WTC11 (cell line): Measurements from ENCODE around the gene PRSS38. TPM values are rescaled to one million over a fixed set of nuclear protein-coding genes. Genes with fewer than 3 reads are reported as not detected.

Experiments
- ATAC-seq: fragments of 200-7000 bp; cut with Tn5 transposase; 2 replicates; pipeline ENCODE4 v1.10.0; 2021; ENCODE audit warnings: mild to moderate bottlenecking, moderate library complexity
- CTCF ChIA-PET: fragments of 300-600 bp; sonication (Branson Sonifier 250); formaldehyde crosslinking; loops from one replicate; lab custom pipeline; 2021; ENCODE audit warnings: antibody characterized with exemption; lab: Charles Lee
- POLR2A ChIA-PET: fragments of 350-600 bp; sonication (Branson Sonifier 250); formaldehyde crosslinking; loops from one replicate; lab custom pipeline; 2021; ENCODE audit warnings: antibody characterized with exemption; lab: Charles Lee
- DNase-seq: peaks from one replicate; pipeline ENCODE4 v3.0.0; 2021; ENCODE audit warnings: low spot score
- H3K27ac Mint-ChIP-seq: 2 replicates; pipeline ENCODE4 v1.8.0; 2021; ENCODE audit warnings: mixed read lengths
- H3K27me3 Mint-ChIP-seq: 2 replicates; pipeline ENCODE4 v1.8.0; 2021; ENCODE audit warnings: low read depth, mild to moderate bottlenecking, moderate library complexity, mixed read lengths
- H3K36me3 Mint-ChIP-seq: 2 replicates; pipeline ENCODE4 v1.8.0; 2021; ENCODE audit warnings: mixed read lengths
- H3K4me1 Mint-ChIP-seq: 2 replicates; pipeline ENCODE4 v1.8.0; 2022; ENCODE audit warnings: mixed read lengths
- H3K4me3 Mint-ChIP-seq: 2 replicates; pipeline ENCODE4 v1.8.0; 2021; ENCODE audit warnings: mild to moderate bottlenecking, moderate library complexity, mixed read lengths
- H3K9me3 Mint-ChIP-seq: 2 replicates; pipeline ENCODE4 v1.8.0; 2021; ENCODE audit warnings: mixed read lengths
- AFF4 ChIP-seq: sonication (generic); formaldehyde crosslinking; IDR thresholded peaks from 2 replicates; pipeline ENCODE4 v1.8.1; 2023; ENCODE audit warnings: mild to moderate bottlenecking, missing genetic modification reagents, borderline replicate concordance
- ELF4 ChIP-seq: sonication (generic); formaldehyde crosslinking; IDR thresholded peaks from 2 replicates; pipeline ENCODE4 v1.8.1; 2022; ENCODE audit warnings: low read depth, mild to moderate bottlenecking, moderate library complexity, missing genetic modification reagents
- MLX ChIP-seq: sonication (generic); formaldehyde crosslinking; IDR thresholded peaks from 2 replicates; pipeline ENCODE4 v1.8.1; 2023; ENCODE audit warnings: mild to moderate bottlenecking, missing genetic modification reagents, moderate library complexity
- NFATC4 ChIP-seq: fragments of 250-450 bp; sonication (Bioruptor Pico); IDR thresholded peaks from 2 replicates; pipeline ENCODE4 v1.9.0; 2021; ENCODE audit warnings: mild to moderate bottlenecking
- NR1H2 ChIP-seq: sonication (generic); formaldehyde crosslinking; IDR thresholded peaks from 2 replicates; pipeline ENCODE4 v1.9.0; 2021; ENCODE audit warnings: mild to moderate bottlenecking, moderate library complexity, missing genetic modification reagents
- STAT6 ChIP-seq: sonication (generic); formaldehyde crosslinking; conservative IDR thresholded peaks from 2 replicates; pipeline ENCODE4 v1.8.1; 2023; ENCODE audit warnings: mild to moderate bottlenecking, low read depth, missing genetic modification reagents, moderate library complexity
- ZNF121 ChIP-seq: sonication (generic); formaldehyde crosslinking; IDR thresholded peaks from 2 replicates; pipeline ENCODE4 v1.8.0; 2023; ENCODE audit warnings: missing genetic modification reagents
- ZNF138 ChIP-seq: sonication (generic); formaldehyde crosslinking; conservative IDR thresholded peaks from 2 replicates; pipeline ENCODE4 v1.8.1; 2022; ENCODE audit warnings: mild to moderate bottlenecking, moderate library complexity, missing genetic modification reagents
- ZNF396 ChIP-seq: fragments of 250-450 bp; sonication (Bioruptor Pico); IDR thresholded peaks from 2 replicates; pipeline ENCODE4 v1.8.0; 2021; ENCODE audit warnings: mild to moderate bottlenecking, moderate library complexity, borderline replicate concordance
- ZNF671 ChIP-seq: fragments of 250-450 bp; sonication (Bioruptor Pico); IDR thresholded peaks from 2 replicates; pipeline ENCODE4 v1.8.0; 2021; ENCODE audit warnings: mild to moderate bottlenecking
- total RNA-seq: library from RNA; stranded (reverse); gene quantifications from 3 replicates; pipeline ENCODE4 v1.2.3, GENCODE V29; 2021
- TF ChIP-seq, protein P1 (sequence below): sonication (generic); formaldehyde crosslinking; IDR thresholded peaks from 2 replicates; pipeline ENCODE4 v1.8.0; 2023; ENCODE audit warnings: mild to moderate bottlenecking, missing genetic modification reagents
- TF ChIP-seq, protein P2 (sequence below): sonication (generic); formaldehyde crosslinking; IDR thresholded peaks from 2 replicates; pipeline ENCODE4 v1.8.1; 2023; ENCODE audit warnings: mild to moderate bottlenecking, missing genetic modification reagents
- TF ChIP-seq, protein P3 (sequence below): sonication (generic); formaldehyde crosslinking; IDR thresholded peaks from 2 replicates; pipeline ENCODE4 v1.8.0; 2022; ENCODE audit warnings: mild to moderate bottlenecking, missing genetic modification reagents
- TF ChIP-seq, protein P4 (sequence below): sonication (generic); formaldehyde crosslinking; IDR thresholded peaks from 2 replicates; pipeline ENCODE4 v1.8.1; 2023; ENCODE audit warnings: mild to moderate bottlenecking, moderate library complexity, missing genetic modification reagents

The PRSS38 gene
- total RNA-seq, 1 experiment from 2014 or later: not detected

DNA sequence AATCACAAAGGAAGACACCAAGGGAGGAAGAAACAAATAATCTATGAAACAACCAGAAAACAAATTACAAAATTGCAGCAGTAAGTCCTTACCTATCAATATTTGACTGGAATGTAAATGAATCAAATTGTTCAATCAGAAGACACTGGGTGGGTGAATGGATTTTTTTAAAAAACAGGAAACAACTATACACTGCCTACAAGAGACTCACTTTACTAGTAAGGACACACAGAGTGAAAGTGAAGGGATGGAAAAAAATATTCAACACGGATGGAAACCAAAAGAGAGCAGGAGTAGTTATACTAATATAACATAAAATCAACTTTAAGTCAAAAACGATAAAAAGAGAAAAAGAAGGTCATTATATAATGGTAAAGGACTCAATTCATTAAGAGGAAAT, 6.4 kb upstream of the PRSS38 start (continued):
- TF ChIP-seq ELF4 (CRISPR knock-in tag): no peak
- TF ChIP-seq ZNF396: no peak
- no peak for TF ChIP-seq ZNF671
- no peak for TF ChIP-seq AFF4 (CRISPR knock-in tag)
- no peak for TF ChIP-seq NR1H2

- CTCF ChIA-PET: no interaction called here
Measured at GRCh38 chr1:227813962-227814361, 1.5 kb upstream of the PRSS38 start.

DNA sequence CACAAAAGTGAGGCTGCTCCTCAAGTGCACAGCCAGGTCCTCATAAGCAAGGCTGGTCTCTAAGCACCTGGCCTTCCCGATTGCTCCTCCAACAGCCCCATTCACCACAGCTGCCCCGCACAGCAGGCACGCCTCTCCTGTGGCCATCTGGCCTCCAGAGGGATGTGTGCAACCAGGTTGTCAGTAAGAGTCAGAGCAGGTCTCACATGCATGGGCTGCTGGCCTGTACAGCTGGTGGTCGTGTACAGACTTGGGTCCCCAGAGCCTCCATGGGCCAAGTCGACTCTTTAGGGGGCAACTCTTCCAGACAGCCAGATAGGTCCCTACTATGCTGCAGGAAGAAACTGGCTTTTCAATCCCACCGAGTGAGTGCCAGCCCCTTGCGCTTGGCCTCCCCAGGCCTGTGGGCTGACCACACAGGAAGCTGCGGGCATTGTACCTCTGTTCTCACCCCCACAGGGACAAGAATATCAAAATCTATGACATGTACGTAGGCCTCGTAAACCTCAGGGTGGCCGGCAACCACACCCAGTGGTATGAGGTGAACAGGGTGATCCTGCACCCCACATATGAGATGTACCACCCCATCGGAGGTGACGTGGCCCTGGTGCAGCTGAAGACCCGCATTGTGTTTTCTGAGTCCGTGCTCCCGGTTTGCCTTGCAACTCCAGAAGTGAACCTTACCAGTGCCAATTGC, 1.4 kb downstream of the PRSS38 start:
- DNase-seq (no peak), ATAC-seq (no peak)
- Mint-ChIP-seq H3K27ac (no peak overlapping the region), H3K27me3 (peaks cover 15% of the 10 kb centered on the region; the same call in 1 of the 2 replicates), H3K36me3 (peaks cover 33% of the 10 kb centered on the region), H3K4me1 (no peaks in the 10 kb centered on the region), H3K4me3 (no peak overlapping the region), H3K9me3 (peaks cover 59% of the 10 kb centered on the region)
- CTCF ChIA-PET: no interaction called here
- POLR2A ChIA-PET: no interaction called here
- no peak for TF ChIP-seq ZNF138 (CRISPR knock-in tag)
- TF ChIP-seq MLX (CRISPR knock-in tag): no peak
- no peak for TF ChIP-seq ZNF121 (CRISPR knock-in tag)
- TF ChIP-seq NFATC4 (CRISPR knock-in tag): no peak
- TF ChIP-seq, protein P1, sequence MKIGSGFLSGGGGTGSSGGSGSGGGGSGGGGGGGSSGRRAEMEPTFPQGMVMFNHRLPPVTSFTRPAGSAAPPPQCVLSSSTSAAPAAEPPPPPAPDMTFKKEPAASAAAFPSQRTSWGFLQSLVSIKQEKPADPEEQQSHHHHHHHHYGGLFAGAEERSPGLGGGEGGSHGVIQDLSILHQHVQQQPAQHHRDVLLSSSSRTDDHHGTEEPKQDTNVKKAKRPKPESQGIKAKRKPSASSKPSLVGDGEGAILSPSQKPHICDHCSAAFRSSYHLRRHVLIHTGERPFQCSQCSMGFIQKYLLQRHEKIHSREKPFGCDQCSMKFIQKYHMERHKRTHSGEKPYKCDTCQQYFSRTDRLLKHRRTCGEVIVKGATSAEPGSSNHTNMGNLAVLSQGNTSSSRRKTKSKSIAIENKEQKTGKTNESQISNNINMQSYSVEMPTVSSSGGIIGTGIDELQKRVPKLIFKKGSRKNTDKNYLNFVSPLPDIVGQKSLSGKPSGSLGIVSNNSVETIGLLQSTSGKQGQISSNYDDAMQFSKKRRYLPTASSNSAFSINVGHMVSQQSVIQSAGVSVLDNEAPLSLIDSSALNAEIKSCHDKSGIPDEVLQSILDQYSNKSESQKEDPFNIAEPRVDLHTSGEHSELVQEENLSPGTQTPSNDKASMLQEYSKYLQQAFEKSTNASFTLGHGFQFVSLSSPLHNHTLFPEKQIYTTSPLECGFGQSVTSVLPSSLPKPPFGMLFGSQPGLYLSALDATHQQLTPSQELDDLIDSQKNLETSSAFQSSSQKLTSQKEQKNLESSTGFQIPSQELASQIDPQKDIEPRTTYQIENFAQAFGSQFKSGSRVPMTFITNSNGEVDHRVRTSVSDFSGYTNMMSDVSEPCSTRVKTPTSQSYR (CRISPR knock-in tag): no peak
- TF ChIP-seq, protein P2, sequence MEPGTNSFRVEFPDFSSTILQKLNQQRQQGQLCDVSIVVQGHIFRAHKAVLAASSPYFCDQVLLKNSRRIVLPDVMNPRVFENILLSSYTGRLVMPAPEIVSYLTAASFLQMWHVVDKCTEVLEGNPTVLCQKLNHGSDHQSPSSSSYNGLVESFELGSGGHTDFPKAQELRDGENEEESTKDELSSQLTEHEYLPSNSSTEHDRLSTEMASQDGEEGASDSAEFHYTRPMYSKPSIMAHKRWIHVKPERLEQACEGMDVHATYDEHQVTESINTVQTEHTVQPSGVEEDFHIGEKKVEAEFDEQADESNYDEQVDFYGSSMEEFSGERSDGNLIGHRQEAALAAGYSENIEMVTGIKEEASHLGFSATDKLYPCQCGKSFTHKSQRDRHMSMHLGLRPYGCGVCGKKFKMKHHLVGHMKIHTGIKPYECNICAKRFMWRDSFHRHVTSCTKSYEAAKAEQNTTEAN (CRISPR knock-in tag): no peak
- TF ChIP-seq, protein P3, sequence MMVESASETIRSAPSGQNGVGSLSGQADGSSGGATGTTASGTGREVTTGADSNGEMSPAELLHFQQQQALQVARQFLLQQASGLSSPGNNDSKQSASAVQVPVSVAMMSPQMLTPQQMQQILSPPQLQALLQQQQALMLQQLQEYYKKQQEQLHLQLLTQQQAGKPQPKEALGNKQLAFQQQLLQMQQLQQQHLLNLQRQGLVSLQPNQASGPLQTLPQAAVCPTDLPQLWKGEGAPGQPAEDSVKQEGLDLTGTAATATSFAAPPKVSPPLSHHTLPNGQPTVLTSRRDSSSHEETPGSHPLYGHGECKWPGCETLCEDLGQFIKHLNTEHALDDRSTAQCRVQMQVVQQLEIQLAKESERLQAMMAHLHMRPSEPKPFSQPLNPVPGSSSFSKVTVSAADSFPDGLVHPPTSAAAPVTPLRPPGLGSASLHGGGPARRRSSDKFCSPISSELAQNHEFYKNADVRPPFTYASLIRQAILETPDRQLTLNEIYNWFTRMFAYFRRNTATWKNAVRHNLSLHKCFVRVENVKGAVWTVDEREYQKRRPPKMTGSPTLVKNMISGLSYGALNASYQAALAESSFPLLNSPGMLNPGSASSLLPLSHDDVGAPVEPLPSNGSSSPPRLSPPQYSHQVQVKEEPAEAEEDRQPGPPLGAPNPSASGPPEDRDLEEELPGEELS (CRISPR knock-in tag): no peak
- TF ChIP-seq, protein P4, sequence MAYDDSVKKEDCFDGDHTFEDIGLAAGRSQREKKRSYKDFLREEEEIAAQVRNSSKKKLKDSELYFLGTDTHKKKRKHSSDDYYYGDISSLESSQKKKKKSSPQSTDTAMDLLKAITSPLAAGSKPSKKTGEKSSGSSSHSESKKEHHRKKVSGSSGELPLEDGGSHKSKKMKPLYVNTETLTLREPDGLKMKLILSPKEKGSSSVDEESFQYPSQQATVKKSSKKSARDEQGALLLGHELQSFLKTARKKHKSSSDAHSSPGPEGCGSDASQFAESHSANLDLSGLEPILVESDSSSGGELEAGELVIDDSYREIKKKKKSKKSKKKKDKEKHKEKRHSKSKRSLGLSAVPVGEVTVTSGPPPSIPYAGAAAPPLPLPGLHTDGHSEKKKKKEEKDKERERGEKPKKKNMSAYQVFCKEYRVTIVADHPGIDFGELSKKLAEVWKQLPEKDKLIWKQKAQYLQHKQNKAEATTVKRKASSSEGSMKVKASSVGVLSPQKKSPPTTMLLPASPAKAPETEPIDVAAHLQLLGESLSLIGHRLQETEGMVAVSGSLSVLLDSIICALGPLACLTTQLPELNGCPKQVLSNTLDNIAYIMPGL (CRISPR knock-in tag): no peak

More at GRCh38 chr1:227813962-227814361, 1.5 kb upstream of the PRSS38 start:
- TF ChIP-seq STAT6 (CRISPR knock-in tag): no peak
- TF ChIP-seq, all 79 proteins: peak for 0
- ATAC-seq (no peak), DNase-seq (no peak)
- peaks cover 68% of the 10 kb centered on the region for H3K9me3 Mint-ChIP-seq
- no peak overlapping the region for H3K4me3 Mint-ChIP-seq
- peaks cover 16% of the 10 kb centered on the region for H3K27me3 Mint-ChIP-seq
- no peak overlapping the region for H3K27ac Mint-ChIP-seq
- H3K36me3 Mint-ChIP-seq: peaks cover 33% of the 10 kb centered on the region
- POLR2A ChIA-PET: no interaction called here
- no peaks in the 10 kb centered on the region for H3K4me1 Mint-ChIP-seq
